K562 (cell line): ENCODE data around the gene TMED10. TPM values are rescaled to one million over a fixed set of nuclear protein-coding genes. Genes with fewer than 3 reads are reported as not detected.
A peak's percentile ranks its signal among the peaks of the same experiment; 100 is the strongest.

ENCODE experiments used
- ATAC-seq: fragments of 200-7000 bp; cut with Tn5 transposase; 3 replicates; pipeline ENCODE4 v1.9.1; 2020; ENCODE audit warnings: moderate library complexity
- BruUV-seq: library from RNA; stranded (reverse); fragments of 400-500 nt; replicated peaks from 2 replicates; lab custom pipeline; 2021; lab: Mats Ljungman, UMichigan
- CTCF ChIA-PET: fragments of 300-600 bp; formaldehyde crosslinking; extraction: SDS; loops from one replicate; lab custom pipeline; 2021; ENCODE audit warnings: low intra/inter-chr PET ratio; lab: Yijun Ruan, JAX
- POLR2A ChIA-PET: fragments of 300-600, 350-650 bp; sonication (Branson Sonifier 250); formaldehyde crosslinking; extraction: SDS; loops from one replicate; lab custom pipeline; 2021; ENCODE audit warnings: antibody characterized with exemption, inconsistent platforms; lab: Yijun Ruan, JAX
- DNase-seq, 4 experiments: peaks; one replicate each; pipeline versions ENCODE4 v3.0.0 to v3.0.0-alpha.2; 2011 to 2018; ENCODE audit warnings: low spot score in 3 of 4, mixed read lengths in 3 of 4; ENCODE audit errors: extremely low read depth in 1 of 4
- FAIRE-seq: peaks from 2 replicates; lab custom pipeline; 2011; peaks lifted over from hg19 to GRCh38; lab: Jason Lieb, UNC
- H2AFZ ChIP-seq: 2 replicates; pipeline ENCODE4 v1.6.0; 2011; ENCODE audit warnings: low read depth, low read length, control low read depth, inconsistent platforms
- H3K27ac ChIP-seq: fragments of 200-600 bp; 3 replicates; pipeline ENCODE4 v1.8.0; 2011; ENCODE audit warnings: low read depth, mild to moderate bottlenecking, control low read depth, inconsistent platforms, low read length, moderate library complexity, mixed read lengths; ENCODE audit errors: extremely low read depth
- H3K27me3 ChIP-seq, 2 experiments: fragments of 300-600 bp in 1 of 2; 2 replicates in 1 of 2; 3 replicates in 1 of 2; pipeline versions ENCODE4 v1.6.0 to v1.8.0; 2011; ENCODE audit warnings: inconsistent platforms in 2 of 2, low read length in 2 of 2, mild to moderate bottlenecking in 1 of 2, mixed read lengths in 1 of 2, moderate library complexity in 1 of 2; ENCODE audit not compliant: control insufficient read depth in 2 of 2, insufficient read depth in 2 of 2
- H3K36me3 ChIP-seq: fragments of 300-600 bp; 3 replicates; pipeline ENCODE4 v1.8.0; 2011; ENCODE audit warnings: mild to moderate bottlenecking, low read length, inconsistent platforms; ENCODE audit not compliant: control insufficient read depth, insufficient read depth
- H3K4me1 ChIP-seq, 2 experiments: fragments of 200-600 bp in 1 of 2; replicated peaks in 1 of 2; 2 replicates in 1 of 2; 3 replicates in 1 of 2; pipeline versions ENCODE4 v1.5.1 to v1.8.0; 2011; ENCODE audit warnings: inconsistent platforms in 2 of 2, low read length in 2 of 2, mild to moderate bottlenecking in 1 of 2, mixed read lengths in 1 of 2, moderate library complexity in 1 of 2; ENCODE audit not compliant: control insufficient read depth in 2 of 2, insufficient read depth in 2 of 2
- H3K4me2 ChIP-seq: 2 replicates; pipeline ENCODE4 v1.6.1; 2011; ENCODE audit warnings: low read length, control low read depth, inconsistent platforms, mixed read lengths; ENCODE audit not compliant: insufficient read depth
- H3K4me3 ChIP-seq: fragments of 200-600 bp; sonication (generic), shearing (Covaris generic); 2 replicates; pipeline ENCODE4 v1.5.1; 2016; ENCODE audit warnings: control low read depth, inconsistent platforms
- H3K79me2 ChIP-seq: fragments of 200-600 bp; 3 replicates; pipeline ENCODE4 v1.8.0; 2011; ENCODE audit warnings: low read length, inconsistent platforms; ENCODE audit not compliant: control insufficient read depth, insufficient read depth
- H3K9ac ChIP-seq, 2 experiments: 2 replicates each; pipeline versions ENCODE4 v1.6.0 to v1.6.1; 2011; ENCODE audit warnings: low read depth in 2 of 2, low read length in 2 of 2, control low read depth in 1 of 2, inconsistent platforms in 1 of 2, mild to moderate bottlenecking in 1 of 2, mixed read lengths in 1 of 2; ENCODE audit not compliant: insufficient read depth in 1 of 2
- H3K9me1 ChIP-seq: one replicate; pipeline ENCODE4 v1.6.0; 2011; ENCODE audit warnings: inconsistent platforms, mild to moderate bottlenecking, low read length, moderate library complexity; ENCODE audit not compliant: control insufficient read depth, insufficient read depth
- H3K9me3 ChIP-seq: replicated peaks from 2 replicates; pipeline ENCODE4 v1.5.1; 2011; ENCODE audit warnings: low read depth, low read length, inconsistent platforms; ENCODE audit not compliant: control insufficient read depth, insufficient read depth
- H4K20me1 ChIP-seq: replicated peaks from 2 replicates; pipeline ENCODE4 v1.6.1; 2011; ENCODE audit warnings: low read length, inconsistent platforms, mixed read lengths; ENCODE audit not compliant: control insufficient read depth, insufficient read depth
- ATF7 ChIP-seq: fragments of 450-650 bp; IDR thresholded peaks from 2 replicates; pipeline ENCODE4 v1.7.1; 2014; ENCODE audit warnings: mild to moderate bottlenecking, moderate library complexity
- BHLHE40 ChIP-seq: IDR thresholded peaks from 2 replicates; pipeline ENCODE4 v1.6.1; 2011; ENCODE audit warnings: low read length, improper control_type of control experiment
- REST ChIP-seq, 2 experiments: fragments of 450-650 bp; formaldehyde crosslinking in 1 of 2; IDR thresholded peaks; 2 replicates each; pipeline versions ENCODE4 v1.4.0 to v1.6.1; 2014 to 2020; ENCODE audit warnings: mild to moderate bottlenecking in 2 of 2, borderline replicate concordance in 1 of 2, low read depth in 1 of 2
- SPI1 ChIP-seq: IDR thresholded peaks from 2 replicates; pipeline ENCODE4 v1.6.1; 2011; ENCODE audit warnings: low read depth, low read length, control low read depth, borderline replicate concordance
- U2AF1 ChIP-seq: fragments of 200-400 bp; formaldehyde crosslinking; optimal IDR thresholded peaks from 2 replicates; pipeline ENCODE3; 2017; ENCODE audit warnings: mild to moderate bottlenecking, low read depth, low read length, moderate library complexity
- ZNF24 ChIP-seq: fragments of 450-650 bp; IDR thresholded peaks from 2 replicates; pipeline ENCODE4 v1.6.1; 2016
- WGBS: fragments of 100-300 bp; shearing (Covaris generic); methylation state at CpG from one replicate; pipeline ENCODE4 v1.1.6; 2016; ENCODE audit warnings: low coverage, mixed read lengths; ENCODE audit not compliant: insufficient coverage; ENCODE audit errors: missing lambda C conversion rate; 5-methylcytosine and 5-hydroxymethylcytosine counted together
- in situ Hi-C: fragments of 300-500 bp; cut with MboI; formaldehyde crosslinking; loops from 4 replicates; pipeline ENCODE4 v1.15.0; 2018; ENCODE audit warnings: inconsistent platforms, mixed read lengths
- intact Hi-C: fragments of 100-400 bp; cut with micrococcal nuclease; formaldehyde crosslinking; loops from 2 replicates; pipeline ENCODE4 v1.14.2; 2022
- polyA plus RNA-seq, 8 experiments: library from polyadenylated mRNA; depleted of rRNA in 4 of 8; stranded (reverse) in 5 of 8; unstranded in 3 of 8; fragments of >200 nt; fragmentation: Nextera tagmentation in 2 of 8; fragmentation: Illumina TruSeq in 1 of 8; extraction: Ambion mirVana in 2 of 8; extraction: Trizol in 1 of 8; gene quantifications; 2 replicates each; pipeline versions ENCODE4 v1.2.1 to v1.2.3, GENCODE V29; 2011 to 2014; ENCODE audit warnings: inconsistent platforms in 1 of 8, missing spikeins in 1 of 8
- total RNA-seq, 7 experiments: library from RNA; depleted of rRNA in 6 of 7; stranded (reverse); fragments of >200 nt in 6 of 7; fragmentation: Illumina TruSeq in 2 of 7; extraction: Trizol in 2 of 7; gene quantifications; 2 replicates each; pipeline versions ENCODE4 v1.2.1 to v1.2.3, GENCODE V29; 2011 to 2021; ENCODE audit warnings: low replicate concordance in 1 of 7
- TF ChIP-seq, protein P1 (sequence below): fragments of 450-650 bp; formaldehyde crosslinking; IDR thresholded peaks from 2 replicates; pipeline ENCODE4 v1.4.0; 2020; ENCODE audit warnings: mild to moderate bottlenecking, moderate library complexity
- TF ChIP-seq, protein P2 (sequence below): fragments of 250-450 bp; sonication (Bioruptor Pico); IDR thresholded peaks from 2 replicates; pipeline ENCODE4 v1.8.0; 2021; ENCODE audit warnings: borderline replicate concordance, mild to moderate bottlenecking, moderate library complexity; ENCODE audit not compliant: poor library complexity, severe bottlenecking

Gene TMED10
- total and polyA plus RNA-seq, 9 of the 15 experiments (the other 6 are each of a cell fraction or from before 2014, with no cell fraction given), result 62.2 to 233 (median 124) TPM

DNA sequence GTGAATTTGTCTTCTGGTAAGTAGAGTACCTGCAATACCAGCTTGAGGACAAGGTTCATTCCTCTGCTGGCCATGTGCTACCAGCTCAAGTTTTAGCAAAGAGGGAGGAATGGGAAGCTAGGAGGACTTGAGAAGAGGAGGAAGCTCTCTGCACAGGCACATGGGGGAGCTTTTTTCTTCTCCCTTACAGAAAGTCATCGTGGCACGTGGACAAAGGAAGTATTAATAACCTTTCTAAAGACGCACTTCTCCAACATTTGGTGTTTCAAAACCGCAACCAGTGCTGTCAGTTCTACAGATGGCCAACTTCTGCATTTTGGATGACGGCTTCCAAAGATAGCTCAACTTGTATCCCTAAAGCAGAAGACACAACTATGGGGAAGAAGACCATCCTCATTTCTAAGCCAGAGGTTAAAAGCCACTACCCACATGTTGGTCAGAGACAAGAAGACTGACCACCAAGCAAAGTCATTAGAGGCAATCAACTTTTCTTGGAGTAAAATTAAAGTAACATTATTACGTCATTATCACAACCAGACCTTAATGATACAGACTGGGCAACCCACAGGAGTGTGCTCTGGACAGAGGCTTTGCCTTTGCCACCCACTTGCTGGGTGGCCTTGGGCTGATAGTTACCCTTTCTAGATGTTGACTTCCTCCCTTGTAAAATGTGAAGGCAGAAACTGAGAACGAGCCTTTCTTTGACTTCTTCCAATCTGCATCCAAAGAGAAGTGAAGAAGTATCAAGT, 12.3 kb upstream of the TMED10 start:
- Histone ChIP-seq H3K27me3 (no peaks in the 10 kb centered on the region), H3K79me2 (no peaks in the 10 kb centered on the region), H3K9me3 (no peaks in the 10 kb centered on the region), H3K27ac (no peak overlapping the region), H4K20me1 (no peaks in the 10 kb centered on the region), H3K9me1 (no peaks in the 10 kb centered on the region), H3K36me3 (no peaks in the 10 kb centered on the region), H3K4me1 (peaks cover 0 to 4% of the 10 kb centered on the region in 2 experiments; a peak in 1 of 5 replicates), H3K9ac (0 out of 4 replicates have a peak overlapping the region, but pooled peaks of 1 of the 2 experiments have one; percentile 26), H3K4me3 (no peak overlapping the region), H2AFZ (peak overlapping the region; percentile 59; the same call in 1 of the 2 replicates), H3K4me2 (no peak overlapping the region)
- ATAC-seq (no peak), DNase-seq (no peak), FAIRE-seq (no peak)
- CTCF ChIA-PET, result no interaction called here
- intact Hi-C loops, result no loop called here
- in situ Hi-C loops, result no loop called here
- WGBS, result 20% methylated on average over 7 of the region's 7 CpGs
- POLR2A ChIA-PET, result interaction anchor here (0.6 to 1.3 kb wide), 3 partner anchors 9 to 53 kb away, joined by 4 to 5 read pairs (median 4); no protein-coding TSS in a partner anchor
- no TSS peak for BruUV-seq
- TF ChIP-seq, protein P1, sequence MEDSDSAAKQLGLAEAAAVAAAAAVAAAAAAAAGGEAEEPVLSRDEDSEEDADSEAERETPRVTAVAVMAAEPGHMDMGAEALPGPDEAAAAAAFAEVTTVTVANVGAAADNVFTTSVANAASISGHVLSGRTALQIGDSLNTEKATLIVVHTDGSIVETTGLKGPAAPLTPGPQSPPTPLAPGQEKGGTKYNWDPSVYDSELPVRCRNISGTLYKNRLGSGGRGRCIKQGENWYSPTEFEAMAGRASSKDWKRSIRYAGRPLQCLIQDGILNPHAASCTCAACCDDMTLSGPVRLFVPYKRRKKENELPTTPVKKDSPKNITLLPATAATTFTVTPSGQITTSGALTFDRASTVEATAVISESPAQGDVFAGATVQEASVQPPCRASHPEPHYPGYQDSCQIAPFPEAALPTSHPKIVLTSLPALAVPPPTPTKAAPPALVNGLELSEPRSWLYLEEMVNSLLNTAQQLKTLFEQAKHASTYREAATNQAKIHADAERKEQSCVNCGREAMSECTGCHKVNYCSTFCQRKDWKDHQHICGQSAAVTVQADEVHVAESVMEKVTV (CRISPR knock-in tag), result no peak
- peak; percentile 18; the same call in 1 of the 2 replicates for TF ChIP-seq REST (IDR thresholded peaks at IDR 0.05; ENCODE audit: borderline replicate concordance)
- no peak for TF ChIP-seq REST (CRISPR knock-in tag; IDR thresholded peaks at IDR 0.05; ENCODE audit: low read depth)
- TF ChIP-seq, protein P2, sequence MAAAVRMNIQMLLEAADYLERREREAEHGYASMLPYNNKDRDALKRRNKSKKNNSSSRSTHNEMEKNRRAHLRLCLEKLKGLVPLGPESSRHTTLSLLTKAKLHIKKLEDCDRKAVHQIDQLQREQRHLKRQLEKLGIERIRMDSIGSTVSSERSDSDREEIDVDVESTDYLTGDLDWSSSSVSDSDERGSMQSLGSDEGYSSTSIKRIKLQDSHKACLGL (CRISPR knock-in tag), result no peak
- TF ChIP-seq U2AF1, result no peak
- TF ChIP-seq BHLHE40, result peak; percentile 79
- 0 out of 2 replicates have a peak, but pooled peaks have one; percentile 20 for TF ChIP-seq ATF7
- no peak for TF ChIP-seq ZNF24
- TF ChIP-seq SPI1, result peak; percentile 50; the same call in 1 of the 2 replicates
